AG10803 (cell line): ENCODE measurements around the gene PGM2.
A peak's percentile ranks its signal among the peaks of the same experiment; 100 is the strongest.
"Not testable (repeated sequence)": the region's sequence is repeated elsewhere in the genome, so short reads cannot be mapped to it uniquely, and the experiment has no call there.

ENCODE experiments used
- DNase-seq: peaks from one replicate; pipeline ENCODE4 v3.0.0; 2010; ENCODE audit warnings: low read depth
- H3K4me3 ChIP-seq: 2 replicates; pipeline ENCODE4 v1.5.1; 2011; ENCODE audit warnings: mild to moderate bottlenecking, low read length, control low read depth
- TF ChIP-seq, protein P1 (sequence below): conservative IDR thresholded peaks from 2 replicates; pipeline ENCODE4 v1.5.1; 2011; ENCODE audit warnings: mild to moderate bottlenecking, low read length, control low read depth, inconsistent platforms

The PGM2 gene

DNA sequence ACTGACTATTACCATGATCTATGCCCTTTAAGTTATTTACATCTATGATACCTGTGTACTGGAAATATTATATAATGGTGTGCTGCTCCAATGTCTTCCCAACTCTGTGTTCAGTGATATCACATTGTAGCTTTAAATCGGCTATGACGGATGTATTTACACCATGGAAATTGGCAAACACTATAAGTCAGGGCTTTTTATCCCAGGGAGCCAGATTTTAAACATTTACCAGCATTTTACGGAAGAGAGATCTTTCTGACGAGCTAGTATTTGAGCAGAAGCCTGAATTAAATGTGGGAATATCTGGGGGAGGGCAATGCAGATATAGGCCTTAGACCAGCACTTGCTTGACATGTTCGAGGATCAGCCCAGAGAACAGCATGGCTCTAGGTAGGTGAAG, 7.7 kb upstream of the PGM2 start:
- H3K4me3 ChIP-seq, result no peak overlapping the region
- TF ChIP-seq, protein P1, sequence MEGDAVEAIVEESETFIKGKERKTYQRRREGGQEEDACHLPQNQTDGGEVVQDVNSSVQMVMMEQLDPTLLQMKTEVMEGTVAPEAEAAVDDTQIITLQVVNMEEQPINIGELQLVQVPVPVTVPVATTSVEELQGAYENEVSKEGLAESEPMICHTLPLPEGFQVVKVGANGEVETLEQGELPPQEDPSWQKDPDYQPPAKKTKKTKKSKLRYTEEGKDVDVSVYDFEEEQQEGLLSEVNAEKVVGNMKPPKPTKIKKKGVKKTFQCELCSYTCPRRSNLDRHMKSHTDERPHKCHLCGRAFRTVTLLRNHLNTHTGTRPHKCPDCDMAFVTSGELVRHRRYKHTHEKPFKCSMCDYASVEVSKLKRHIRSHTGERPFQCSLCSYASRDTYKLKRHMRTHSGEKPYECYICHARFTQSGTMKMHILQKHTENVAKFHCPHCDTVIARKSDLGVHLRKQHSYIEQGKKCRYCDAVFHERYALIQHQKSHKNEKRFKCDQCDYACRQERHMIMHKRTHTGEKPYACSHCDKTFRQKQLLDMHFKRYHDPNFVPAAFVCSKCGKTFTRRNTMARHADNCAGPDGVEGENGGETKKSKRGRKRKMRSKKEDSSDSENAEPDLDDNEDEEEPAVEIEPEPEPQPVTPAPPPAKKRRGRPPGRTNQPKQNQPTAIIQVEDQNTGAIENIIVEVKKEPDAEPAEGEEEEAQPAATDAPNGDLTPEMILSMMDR, result no peak
- DNase-seq, result no peak

DNA sequence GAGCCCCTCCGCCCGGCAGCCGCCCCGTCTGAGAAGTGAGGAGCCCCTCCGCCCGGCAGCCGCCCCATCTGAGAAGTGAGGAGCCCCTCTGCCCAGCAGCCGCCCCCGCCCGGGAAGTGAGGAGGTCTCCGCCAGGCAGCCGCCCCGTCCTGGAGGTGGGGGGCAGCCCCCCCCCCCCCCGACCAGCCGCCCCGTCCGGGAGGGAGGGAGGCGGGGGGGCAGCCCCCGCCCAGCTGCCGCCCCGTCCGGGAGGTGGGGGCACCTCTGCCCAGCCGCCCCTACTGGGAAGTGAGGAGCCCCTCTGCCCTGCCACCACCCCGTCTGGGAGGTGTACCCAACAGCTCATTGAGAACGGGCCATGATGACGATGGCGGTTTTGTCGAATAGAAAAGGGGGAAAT, 6.0 kb upstream of the PGM2 start:
- DNase-seq, H3K4me3 ChIP-seq: not testable (repeated sequence)

DNA sequence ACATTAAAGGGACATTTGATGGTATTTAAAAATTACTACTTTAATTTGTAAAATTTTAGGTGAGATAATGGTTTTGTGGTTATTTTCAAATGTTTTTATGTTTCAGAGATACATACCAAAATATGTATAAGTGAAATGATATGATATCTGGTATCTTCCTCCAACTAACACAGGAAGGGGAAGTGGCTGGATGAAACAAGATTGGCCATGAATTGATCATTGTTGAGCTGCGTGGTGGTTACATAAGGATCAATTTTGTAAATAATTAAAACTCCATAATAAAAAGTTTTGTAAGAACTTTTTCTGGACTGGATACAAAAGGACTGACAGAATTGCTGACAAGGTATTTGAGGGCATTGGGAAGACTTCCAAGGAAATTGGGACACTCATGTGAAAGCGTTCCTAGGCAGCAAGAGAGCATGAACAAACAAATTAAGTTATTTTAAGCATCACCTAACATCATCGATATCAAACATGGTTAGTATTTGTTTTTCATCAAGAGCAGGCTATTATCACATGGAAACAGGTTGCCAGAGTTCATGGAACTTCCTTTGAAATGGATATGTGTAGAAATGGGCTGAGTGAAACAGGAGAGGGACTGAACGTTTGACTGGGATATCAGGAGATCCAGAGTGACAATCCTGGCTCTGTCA, 4.4 kb upstream of the PGM2 start:
- TF ChIP-seq, protein P1, result no peak
- H3K4me3 ChIP-seq, result no peak overlapping the region
- peak; percentile 8 for DNase-seq

DNA sequence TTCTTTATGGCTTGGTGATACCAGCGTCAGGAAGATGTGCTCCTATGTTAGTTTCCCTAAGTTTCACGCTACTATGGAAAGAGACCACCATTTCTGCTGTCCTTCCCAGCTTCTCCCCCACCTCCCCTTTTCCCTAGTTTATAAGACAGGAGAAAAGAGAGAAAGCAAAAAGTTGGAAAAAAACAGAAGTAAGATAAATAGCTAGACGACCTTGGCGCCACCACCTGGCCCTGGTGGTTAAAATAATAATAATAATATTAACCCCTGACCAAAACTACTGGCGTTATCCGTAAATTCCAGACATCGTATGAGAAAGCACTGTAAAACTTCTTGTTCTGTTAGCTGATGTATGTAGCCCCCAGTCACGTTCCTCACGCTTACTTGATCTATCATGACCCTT, 985 bp upstream of the PGM2 start:
- DNase-seq, result not testable (repeated sequence)
- peak overlapping the region; percentile 82 for H3K4me3 ChIP-seq

DNA sequence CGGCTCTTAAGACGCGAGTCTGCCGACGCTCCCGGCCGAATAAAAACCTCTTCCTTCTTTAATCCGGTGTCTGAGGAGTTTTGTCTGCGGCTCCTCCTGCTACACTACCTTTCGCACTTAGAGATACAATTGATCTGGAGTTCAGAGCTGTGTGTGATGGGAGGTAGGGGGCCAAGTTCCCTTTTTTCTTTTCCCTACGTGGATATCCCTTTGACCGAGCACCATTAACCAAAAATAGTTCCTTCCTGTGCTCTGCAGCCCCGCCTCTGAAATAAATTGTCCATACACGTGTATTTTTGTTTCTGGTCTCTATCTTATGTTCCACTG, 555 bp upstream of the PGM2 start:
- H3K4me3 ChIP-seq, result peak overlapping the region; percentile 82
- no peak for DNase-seq
- TF ChIP-seq, protein P1, result no peak

DNA sequence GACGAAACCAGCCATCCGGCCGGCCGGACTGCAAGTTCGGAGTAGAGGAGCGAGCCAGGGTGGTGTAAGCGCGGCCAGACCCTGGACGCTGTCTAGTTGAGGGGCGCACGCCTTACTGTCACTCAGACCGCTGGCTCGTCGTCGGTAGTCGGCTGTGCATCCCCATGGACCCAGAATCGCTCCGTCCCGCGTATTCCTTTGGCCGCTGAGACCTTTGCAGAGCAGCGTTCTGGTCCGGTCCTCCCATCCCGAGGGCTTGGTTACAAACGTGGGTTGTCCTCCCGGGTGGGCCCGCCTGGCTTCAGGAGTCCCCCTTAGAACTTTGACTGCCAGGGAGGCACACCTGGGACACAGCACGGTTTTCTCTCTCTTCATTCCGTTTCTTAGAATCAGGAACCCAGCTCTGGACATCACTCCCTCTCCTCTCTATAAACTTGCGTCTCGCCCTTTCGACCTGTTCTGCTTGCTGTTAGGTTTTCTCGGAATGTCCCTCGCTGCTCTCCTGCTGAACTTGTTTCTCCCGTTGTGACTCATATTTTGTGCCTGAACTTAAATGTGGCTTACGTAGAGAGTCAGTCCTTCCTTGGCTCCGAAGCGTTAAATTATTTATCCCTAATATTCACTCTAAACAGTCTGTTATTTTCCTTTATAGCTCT, 672 bp downstream of the PGM2 start:
- DNase-seq, result no peak
- TF ChIP-seq, protein P1, result no peak
- H3K4me3 ChIP-seq, result peak overlapping the region; percentile 82

DNA sequence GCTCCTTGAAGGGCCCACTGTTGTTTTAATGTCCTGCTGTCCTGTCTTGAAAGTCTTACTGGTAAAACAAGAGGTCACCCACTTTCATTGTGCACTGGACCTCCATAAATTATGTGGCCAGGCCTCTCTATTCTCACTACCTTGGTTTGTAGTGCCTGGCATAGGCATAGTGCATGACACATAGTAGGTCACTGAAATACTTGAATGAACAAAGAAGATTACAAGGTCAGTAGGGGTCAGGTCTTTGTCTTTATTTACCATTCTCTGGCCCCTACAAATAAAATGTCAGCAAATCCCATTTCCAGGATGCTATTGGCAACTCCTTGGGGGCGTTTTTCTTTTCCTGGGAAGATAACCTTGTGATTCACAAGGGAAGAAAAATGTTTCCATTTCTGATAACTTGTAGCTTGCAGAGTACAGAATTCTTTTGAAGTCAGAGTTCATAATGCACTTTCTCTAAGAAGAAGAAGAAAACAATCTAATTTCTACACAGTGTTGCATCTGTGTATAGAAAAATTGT, 1.4 kb downstream of the PGM2 start:
- TF ChIP-seq, protein P1, result no peak
- DNase-seq, result no peak
- H3K4me3 ChIP-seq, result peak overlapping the region; percentile 82

DNA sequence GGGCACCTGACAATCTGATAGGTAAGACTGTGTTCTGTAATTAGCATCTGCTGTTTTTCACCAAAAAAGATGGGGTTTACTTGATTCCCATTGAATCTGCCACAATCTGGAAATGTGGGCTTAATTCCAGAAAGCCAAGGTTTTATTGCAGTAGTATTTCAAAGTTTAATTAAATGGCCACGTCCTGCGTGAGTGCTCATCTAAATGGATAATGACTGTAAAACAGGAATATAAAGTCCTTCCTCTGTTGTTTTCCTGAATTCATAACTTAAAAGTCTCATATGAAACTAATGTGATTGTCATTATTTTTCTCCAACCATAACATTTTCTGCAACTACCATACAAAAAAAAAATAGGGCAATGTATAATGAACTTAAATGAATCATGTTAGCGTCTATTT, 2.4 kb downstream of the PGM2 start:
- no peak overlapping the region for H3K4me3 ChIP-seq
- TF ChIP-seq, protein P1, result no peak
- DNase-seq, result no peak
